HTERT RPE-1 (cell line): ENCODE data around the gene RPTOR.
"Not testable (repeated sequence)": the region's sequence is repeated elsewhere in the genome, so short reads cannot be mapped to it uniquely, and the experiment has no call there.

ENCODE experiments used
- in situ Hi-C: fragments of 300-500 bp; cut with MboI; formaldehyde crosslinking; loops from 4 replicates; pipeline ENCODE4 v1.14.3; 2020; ENCODE audit warnings: low sequenced_read_pairs

RPTOR gene

DNA sequence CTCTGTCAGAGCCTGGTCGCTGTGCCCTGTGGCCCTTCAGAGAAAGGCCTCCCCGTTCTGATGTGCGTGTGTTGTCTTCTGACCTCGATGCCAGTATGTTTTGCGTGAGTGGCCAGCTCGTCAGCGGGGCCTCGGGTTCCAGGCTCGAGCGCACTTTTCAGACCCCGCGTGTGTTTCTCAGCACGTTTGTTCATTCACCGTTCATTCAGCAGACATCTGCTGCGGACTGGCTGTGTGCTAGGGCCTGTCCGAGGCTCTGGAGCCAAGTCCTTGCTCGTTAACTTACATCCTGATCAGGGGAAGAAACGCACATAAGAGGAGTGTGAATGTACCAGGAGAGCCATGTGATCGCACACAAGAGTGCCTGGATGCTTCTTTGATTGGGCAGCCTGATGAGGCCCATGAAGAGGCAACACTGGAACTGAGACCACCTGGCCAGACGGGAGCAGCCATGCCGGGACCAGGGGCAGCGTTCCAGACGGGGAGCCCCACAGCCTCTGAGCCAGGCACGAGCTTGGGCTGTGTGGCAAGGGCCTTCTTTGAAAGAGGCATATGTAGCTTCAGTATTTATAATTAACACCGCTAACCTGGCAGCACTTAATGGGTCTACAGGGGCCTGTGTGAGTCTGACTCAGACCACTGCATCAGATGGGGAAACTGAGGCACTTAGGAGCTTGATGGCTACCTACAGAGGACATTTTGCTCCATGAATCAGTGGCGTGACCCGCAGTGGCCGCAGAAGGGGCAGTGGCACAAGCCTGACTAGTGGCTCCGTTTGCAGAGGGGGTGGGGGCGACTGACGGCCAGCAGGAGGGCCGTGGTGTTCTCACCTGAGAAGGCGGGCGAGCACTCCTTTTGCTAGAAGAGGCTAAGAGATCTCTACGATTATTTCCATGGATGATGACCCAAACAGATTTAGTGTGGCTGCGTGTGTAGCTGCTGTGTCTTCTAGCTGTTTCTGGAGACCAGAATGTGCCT lies 259.1 kb downstream of the RPTOR start:
- in situ Hi-C loops: no loop called here

DNA sequence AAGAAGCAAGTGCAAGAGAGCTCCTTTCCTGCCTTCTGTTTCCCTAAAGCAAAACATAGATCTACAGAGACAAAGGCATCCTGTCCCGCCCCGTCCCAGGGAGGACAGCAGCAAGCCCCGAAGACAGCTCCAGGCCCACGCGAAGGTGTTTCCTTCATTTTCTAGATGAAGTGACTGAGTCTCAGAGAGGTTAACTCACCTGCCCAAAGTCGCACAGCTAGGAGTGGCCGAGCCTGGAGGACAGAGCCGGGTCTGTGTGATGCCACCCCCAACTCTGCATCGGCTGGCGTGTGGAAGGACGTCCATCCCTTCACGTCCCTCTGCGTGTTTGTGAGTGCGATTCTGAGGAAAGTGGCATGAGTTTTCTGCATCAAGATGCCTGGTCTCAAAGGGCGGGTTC lies 259.8 kb downstream of the RPTOR start:
- in situ Hi-C loops: no loop called here

DNA sequence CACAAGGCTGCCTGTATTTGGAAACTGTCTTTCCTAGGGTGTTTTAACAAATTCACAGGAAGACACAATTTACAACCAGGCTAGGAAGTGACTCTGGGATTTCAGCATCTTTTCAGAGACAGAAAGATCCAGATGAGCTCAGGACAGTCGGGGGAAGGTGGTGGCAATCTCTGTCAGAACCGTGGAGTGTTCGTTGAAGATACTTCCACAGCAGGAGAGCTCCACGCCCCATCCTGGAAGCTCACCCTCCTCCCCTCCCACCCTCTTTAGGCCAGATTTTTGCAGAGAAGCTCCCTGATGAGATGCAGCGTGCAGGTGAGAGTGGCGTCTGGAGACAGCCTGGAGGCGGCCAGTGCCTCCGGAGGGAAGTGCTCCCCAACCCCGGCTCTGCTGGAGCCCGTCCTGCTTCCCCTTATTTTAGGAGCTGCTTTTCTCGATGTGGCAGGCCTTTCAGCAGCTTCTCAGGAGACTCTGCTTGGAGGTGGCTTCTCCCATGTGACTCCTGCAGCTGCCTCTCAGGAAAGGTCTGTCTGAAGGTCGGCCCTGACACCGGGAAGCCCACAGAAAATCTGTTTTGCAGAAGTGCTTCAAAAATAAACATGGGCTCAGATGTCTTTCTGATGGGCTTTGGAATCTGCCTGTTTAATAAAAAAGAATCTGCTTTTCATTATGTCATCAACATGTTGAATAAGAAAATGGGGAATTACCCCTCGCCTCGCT lies 260.6 kb downstream of the RPTOR start:
- in situ Hi-C loops: no loop called here

DNA sequence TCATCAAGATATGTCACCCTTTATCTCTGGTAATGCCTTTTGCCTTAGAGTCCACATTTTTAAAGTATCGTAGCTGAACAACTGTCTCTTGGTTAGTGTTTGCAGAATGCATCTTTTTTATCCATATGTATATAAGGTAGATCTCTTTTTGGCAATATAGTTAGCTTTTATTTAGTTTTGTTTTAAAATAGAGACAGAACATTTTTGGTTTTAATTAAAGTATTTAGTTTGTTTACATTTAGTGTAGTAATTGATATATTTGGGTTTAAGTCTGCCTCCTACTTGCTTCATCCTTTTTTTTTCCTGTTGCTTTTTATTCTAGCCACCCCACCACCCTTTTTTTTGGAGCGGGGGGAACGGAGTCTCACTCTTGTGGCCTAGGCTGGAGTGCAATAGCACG lies 262.4 kb downstream of the RPTOR start:
- in situ Hi-C loops: no loop called here

DNA sequence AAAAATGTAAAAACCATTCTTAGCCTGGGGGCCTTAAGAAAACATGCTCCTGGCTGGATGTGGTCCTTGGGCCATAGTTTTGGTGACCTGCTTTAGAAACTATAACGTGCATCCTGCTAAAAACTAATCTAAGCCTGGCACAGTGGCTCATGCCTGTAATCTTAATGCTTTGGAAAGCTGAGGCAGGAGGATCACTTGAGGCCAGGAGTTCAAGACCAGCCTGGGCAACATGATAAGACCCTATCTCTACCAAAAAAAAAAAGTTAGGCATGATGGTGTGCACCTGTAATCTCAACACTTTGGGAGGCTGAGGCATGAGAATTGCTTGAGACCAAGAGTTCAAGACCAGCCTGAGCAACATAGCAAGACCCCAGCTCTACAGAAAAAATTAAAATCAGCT lies 263.2 kb downstream of the RPTOR start:
- in situ Hi-C loops: no loop called here

DNA sequence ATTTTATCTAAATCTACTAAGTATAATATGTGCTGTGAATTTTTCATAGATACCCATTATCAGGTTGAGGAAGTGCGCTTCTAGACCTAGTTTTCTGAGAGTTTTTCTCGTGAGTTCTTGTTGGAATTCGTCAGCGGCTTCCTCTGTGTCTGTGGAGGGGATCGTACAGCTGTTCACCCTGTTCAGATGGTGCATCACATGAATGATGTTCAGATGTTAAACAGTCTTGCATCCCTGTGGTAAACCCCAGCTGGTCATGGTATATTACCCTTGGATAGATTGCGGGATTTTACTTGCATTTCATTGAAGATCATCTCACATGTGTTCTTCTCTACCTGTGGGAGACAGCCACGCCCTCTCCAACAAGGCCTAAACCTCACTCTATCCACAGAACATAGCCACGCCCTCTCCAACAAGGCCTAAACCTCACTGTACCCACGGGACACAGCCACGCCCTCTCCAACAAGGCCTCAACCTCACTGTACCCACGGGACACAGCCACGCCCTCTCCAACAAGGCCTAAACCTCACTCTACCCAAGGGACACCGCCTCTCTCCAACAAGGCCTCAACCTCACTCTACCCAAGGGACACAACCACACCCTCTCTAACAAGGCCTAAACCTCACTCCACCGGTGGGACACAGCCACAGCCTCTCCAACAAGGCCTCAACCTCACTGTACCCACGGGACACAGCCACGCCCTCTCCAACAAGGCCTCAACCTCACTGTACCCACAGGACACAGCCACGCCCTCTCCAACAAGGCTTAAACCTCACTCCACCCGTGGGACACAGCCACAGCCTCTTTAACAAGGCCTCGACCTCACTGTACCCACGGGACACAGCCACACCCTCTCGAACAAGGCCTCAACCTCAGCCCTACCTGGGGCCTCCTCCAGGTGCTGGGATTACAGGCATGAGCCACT lies 266.8 kb downstream of the RPTOR start:
- in situ Hi-C loops: no loop called here

DNA sequence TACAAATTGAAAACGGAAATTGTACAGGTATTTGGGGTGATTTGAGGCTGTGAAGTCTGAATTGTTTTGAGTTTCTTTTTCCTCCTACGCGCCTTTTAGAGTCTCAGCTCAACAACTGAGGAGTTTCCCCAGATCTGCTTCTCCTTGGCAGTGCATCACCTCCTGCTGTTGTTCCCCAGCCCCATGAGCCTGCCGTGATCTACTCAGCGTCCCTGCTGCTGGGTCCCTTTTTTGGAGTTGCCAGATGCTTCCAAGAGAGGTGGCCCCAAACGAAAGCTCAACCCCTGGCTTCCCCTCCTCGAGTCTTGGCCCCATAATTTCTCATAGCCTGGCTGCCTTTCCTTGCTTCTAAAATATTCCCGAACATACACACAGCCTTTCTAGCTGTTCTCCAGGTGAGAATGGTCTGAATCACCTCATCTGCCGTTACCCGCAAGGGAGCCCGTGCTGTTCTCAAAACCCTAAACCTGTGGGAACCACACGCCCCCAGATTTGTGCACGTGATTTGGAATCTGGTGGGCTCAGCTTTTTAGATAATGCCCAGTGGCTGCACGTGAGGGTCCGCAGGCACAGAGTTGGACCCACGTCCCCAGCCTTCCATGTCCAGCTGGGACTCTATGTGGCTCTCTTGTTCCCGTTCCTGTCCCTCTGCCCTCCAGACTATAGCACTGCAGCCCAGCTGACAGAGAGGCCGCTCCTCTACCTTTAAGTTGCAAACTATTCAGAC lies 267.9 kb downstream of the RPTOR start:
- in situ Hi-C loops: no loop called here

DNA sequence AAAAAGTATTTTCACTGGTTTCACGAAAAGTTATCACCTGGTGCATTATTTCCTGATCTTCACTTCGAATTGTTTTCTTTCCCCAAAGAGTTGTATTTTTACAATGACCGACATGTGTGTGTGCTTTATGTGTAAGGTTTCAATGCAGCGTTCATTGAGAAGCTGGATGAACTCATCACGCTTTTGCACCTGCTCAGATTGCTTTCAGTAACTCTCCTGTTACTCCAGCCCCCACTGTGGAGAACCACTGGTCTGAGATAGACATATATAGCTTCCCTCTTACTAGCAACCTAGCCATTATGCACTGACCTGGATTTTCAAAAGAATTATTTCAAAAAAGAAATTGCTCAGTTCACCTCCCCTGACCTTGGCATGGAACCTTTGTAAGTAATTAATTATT lies 268.7 kb downstream of the RPTOR start:
- in situ Hi-C loops: no loop called here

DNA sequence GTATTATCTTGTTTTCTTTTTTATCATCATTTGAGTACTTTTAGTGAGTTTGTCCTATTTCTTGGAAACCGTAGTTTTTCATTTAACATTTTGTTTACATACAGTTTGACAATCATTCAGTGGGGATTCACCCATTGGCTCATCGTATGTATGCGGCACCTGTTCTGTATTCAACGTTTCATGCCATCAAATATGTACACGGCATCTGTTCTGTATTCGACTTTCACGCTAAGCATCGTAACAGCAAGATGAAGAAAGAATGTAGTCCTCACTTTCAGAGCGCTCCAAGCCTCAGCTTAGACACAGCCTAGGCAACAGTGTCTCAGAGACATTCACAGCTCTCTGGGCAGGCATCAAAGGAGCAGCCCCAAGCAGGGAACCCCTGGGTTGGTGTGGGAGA lies 269.9 kb downstream of the RPTOR start:
- in situ Hi-C loops: no loop called here

DNA sequence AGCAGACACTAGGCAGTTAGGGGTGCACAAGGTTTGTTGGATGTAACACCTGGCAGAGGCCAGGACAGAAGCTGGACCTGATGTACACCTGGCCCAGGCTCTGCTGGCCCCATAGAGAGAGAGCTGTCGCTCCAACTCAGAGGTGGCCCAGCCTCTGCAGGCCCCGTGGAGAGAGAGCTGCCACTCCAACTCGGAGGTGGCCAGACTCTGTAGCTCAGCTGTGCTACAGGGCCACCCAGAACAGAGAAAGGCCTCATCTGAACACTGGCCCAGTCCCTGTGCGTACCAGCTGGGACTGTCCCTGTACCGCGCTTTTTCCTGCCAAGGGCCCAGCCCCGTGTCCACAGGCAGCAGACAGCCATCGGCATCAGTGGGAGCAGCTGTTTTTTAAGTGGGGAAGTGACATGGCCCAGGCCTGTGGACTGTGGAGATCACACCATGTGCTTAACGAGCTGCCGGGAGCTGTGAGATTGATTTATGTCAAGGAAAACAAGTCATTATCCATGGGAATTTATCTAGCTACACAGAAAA lies 270.6 kb downstream of the RPTOR start:
- in situ Hi-C loops: no loop called here

DNA sequence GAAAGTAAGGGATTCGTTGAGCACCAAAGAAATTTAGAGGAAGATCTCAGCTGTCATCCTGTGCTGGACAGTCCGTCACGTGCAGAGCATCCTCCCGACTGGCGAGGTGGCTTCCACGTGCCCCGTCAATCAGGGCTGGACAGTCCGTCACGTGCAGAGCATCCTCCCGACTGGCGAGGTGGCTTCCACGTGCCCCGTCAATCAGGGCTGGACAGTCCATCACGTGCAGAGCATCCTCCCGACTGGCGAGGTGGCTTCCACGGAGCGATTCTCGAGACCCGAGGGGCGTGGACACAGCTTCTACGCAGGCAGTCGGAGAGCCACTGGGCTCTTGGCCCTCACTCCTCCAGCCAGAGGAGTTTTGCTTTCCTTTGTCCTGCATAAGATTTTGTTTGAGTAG lies 271.1 kb downstream of the RPTOR start:
- in situ Hi-C loops: not testable (repeated sequence)

DNA sequence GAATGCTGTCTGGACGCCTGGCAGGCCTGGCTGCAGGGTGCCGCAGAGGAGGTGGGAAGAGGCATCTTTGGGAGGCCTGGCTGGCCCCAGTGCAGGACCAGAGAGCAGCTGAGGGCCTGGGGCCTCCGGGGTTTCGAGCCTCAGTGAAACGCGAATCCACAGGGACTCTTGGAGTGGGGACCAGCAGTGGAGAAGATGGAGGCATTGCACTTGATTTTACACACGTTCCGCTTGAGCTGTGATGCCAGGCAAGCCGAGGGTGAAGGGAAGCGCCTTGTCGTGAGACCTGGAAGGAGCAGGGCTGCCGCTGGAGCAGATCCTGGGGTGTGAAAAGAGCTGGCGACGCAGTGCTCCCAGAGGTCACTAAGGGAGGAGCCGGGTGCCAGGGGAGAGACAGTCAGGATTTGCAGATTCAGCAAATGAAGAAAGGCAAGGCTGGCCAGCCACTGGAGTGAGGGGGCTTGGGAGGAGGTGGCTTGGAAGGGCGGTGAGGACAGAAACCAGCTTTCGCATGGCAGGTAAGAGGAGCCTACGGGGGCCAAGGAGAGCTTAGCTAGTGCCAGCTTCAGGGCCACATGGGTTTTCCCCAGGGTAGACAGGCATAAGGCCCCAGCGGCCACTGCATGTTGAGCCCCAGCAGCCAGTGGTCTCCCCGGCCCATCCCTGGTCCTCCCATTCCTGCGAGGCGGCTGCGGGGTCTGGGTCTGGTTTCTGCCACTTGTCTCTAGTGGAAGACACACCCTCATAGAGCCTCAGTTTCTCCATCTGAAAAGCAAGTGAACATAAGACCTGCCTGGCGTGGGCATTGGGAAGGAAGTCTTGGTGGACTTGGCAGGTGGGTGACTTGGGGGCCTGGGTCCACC lies 271.8 kb downstream of the RPTOR start:
- in situ Hi-C loops: no loop called here

DNA sequence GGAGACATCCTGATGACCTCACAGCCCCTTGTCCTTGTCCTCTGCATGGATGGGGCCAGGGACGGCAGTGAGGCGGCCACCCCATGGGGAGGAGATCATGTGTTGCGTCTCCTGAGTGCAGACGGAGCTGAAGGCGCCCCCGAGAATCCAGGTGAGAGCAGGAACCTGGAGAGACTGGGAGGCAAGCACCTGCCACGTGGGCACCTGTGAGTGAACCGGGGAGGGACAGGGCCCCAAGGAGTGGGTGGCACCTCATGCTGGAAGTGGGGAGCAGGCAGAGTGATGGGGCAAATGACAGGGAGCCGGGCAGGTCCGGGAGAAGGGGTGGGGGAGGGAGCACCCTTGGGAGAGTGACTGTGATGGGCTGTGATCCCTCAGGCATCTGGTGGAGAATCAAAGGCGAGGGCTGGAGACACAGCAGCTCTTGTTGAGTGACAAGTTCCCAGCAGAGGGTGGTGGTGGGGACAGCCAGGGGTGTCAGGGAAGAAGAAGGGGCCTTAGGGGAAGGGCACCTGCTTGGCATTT lies 272.7 kb downstream of the RPTOR start:
- in situ Hi-C loops: no loop called here

DNA sequence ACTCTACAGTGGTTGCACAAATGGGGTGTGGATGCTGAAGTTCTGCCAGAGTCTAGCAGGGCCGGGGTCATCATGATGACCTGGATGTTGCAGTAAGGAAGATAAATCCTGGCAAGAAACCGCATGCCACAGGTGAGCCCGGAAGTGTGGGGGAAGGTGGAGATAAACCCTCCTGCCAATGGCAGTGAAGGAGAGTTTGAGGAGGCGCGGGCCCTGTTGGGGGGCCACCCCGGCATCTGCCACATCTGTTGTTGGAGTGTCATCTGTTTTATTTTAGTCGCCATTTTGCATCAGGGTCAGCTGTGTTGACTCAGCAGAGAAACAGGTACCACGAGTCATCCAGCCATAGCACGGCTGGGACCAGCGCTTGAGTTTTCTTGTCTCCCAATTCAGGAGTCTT lies 273.2 kb downstream of the RPTOR start:
- in situ Hi-C loops: no loop called here

DNA sequence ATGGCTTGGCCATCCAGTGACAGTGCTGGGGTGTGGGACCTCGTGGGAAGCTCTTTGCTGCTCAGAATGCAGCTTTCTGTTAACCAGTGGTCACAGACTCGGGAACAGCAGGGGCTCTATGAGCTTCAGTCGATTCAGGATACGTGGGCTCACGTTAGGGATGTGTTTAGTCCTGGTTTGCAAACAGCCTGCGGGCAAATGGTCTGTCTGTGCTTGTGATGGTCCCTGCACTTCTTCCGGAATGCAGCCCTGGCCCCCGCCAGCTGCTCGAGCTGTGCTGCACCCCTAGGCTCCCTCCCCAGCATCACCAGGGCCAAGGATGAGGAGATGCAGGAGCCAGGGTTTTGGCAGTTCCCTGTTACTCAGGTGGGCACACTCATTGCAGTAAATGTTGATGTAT lies 274.2 kb downstream of the RPTOR start:
- in situ Hi-C loops: no loop called here

DNA sequence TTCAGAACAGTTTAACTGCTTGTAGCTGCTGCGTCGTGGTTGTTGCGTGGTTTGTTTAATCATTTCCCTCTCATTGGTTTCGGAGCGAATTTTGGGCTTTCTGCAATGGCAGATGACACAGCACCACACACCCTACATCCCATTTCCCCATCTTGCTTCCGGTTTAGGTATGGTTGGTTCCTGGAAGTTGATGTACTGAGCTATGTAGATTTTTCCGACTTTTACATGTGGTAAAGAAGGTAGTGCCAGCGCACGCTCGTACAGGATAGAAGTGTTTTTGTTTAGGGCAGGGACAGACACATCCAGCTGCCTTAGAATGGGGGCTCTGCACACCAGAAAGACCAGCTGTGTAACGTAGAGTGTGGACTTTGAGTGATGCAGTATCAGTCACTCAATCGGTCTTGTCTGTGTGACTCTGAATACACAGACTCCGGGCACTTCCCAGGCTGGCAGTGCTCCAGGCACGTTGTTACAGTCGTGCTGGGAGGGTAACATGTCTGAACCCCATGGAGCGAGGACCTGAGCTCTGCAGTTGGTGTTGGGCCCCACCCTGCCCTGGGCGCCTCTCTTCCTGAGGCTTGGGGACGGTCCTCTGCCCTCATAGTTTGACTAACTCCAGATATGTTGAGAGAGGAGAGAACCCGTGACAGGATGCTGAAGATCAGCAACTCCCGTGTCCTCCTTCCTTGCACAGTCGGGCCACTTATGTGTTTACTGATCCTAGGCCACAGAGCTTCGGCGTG lies 275.0 kb downstream of the RPTOR start:
- in situ Hi-C loops: no loop called here

DNA sequence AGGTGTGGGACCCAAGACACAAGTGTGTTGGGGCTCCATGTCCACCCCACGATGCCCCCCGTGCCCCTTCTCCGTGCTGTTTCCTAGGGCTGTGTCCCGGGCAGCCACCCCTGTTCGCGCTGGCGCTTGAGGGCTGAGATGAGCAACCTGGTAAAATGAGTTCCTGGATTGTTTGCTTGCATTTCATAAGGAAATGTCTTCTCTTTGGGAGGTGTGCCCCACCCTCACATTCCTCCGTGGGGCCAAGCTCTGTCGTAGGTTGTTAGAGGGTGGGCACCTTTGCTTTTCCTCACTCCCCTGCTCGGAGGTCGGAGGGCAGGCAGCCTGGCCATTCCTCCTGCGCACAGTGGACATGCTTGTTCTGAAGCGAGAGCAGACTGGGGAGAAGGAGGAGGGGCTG lies 275.7 kb downstream of the RPTOR start:
- in situ Hi-C loops: no loop called here

DNA sequence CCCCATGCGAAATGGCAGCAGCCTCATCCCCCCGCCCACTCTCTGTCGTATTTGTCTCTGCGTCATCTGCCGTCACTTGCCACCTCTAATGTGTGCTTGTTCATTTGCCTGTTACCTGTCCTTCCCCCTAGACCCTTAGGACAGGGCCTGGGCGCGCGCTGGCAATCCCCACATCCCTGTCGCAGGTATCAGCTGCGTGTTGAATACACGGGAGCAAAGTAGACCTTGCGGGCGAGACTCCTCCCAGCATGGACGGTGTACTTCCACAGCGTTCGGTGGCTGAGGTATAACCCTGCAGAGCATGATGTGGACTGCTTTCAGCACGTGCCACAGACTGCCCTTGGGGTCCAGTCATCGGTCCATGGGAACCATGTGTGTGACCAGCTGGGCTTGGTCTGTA lies 276.9 kb downstream of the RPTOR start:
- in situ Hi-C loops: no loop called here
